ENCODE measurements around the gene SLC35G3. TPM values are rescaled to one million over a fixed set of nuclear protein-coding genes. Genes with fewer than 3 reads are reported as not detected.

SLC35G3 gene
- polyA plus RNA-seq, 2 of the 4 experiments (the other 2 are of a cell fraction), result not detected

- TF ChIP-seq CTCF (IDR thresholded peaks at IDR 0.05) (no peak), ELK1 (IDR thresholded peaks at IDR 0.05; ENCODE audit: low read depth, low read length) (no peak), MYC (IDR thresholded peaks at IDR 0.05; ENCODE audit: borderline replicate concordance, low read length) (no peak), NFE2L2 (conservative IDR thresholded peaks at IDR 0.05; ENCODE audit: low read length) (no peak), PHF8 (IDR thresholded peaks at IDR 0.05; ENCODE audit: borderline replicate concordance, low read depth) (no peak), RARB (CRISPR knock-in tag; IDR thresholded peaks at IDR 0.05) (no peak)
These were observed 8.3 kb downstream of the SLC35G3 start (continued) for GRCh38 chr17:35185849-35186248.

GRCh38 chr17:35184274-35184673 lies 9.9 kb downstream of the SLC35G3 start:
- no peak overlapping the region for H3K27ac ChIP-seq
- ChIA-PET CTCF (interaction anchor here (0.9 to 5.4 kb wide), 4 partner anchors 9 to 360 kb away, joined by 3 to 22 read pairs (median 4); no protein-coding TSS in a partner anchor), POLR2A (no interaction called here)
- ATAC-seq (no peak), DNase-seq (ENCODE audit: low read depth in 1 of 2, low spot score in 1 of 2) (no peak), FAIRE-seq (no peak)
- 13% methylated on average over 3 of the region's 3 CpGs for WGBS (ENCODE audit: missing lambda C conversion rate)
- no peak overlapping the region for H3K4me2 ChIP-seq
- H3K4me1 ChIP-seq, result no peaks in the 10 kb centered on the region
- no peak for TF ChIP-seq HDAC2 (IDR thresholded peaks at IDR 0.05)
- no peak for TF ChIP-seq KDM1A (IDR thresholded peaks at IDR 0.05; ENCODE audit: low read depth)
- no peak for TF ChIP-seq ESRRA (IDR thresholded peaks at IDR 0.05; ENCODE audit: borderline replicate concordance, low read length)
- TF ChIP-seq MAX (IDR thresholded peaks at IDR 0.05), result no peak
- no peak for TF ChIP-seq BCL3 (IDR thresholded peaks at IDR 0.05)
- no peak for TF ChIP-seq CBX8 (IDR thresholded peaks at IDR 0.05)
- TF ChIP-seq SMC3 (IDR thresholded peaks at IDR 0.05), result no peak
- no peak for TF ChIP-seq ELK1 (IDR thresholded peaks at IDR 0.05; ENCODE audit: low read depth, low read length)
- TF ChIP-seq ZNF302 (CRISPR knock-in tag; IDR thresholded peaks at IDR 0.05), result no peak
- no peak for TF ChIP-seq NPAS2 (CRISPR knock-in tag; IDR thresholded peaks at IDR 0.05; ENCODE audit: borderline replicate concordance)
- no peak for TF ChIP-seq MAFK (IDR thresholded peaks at IDR 0.05; ENCODE audit: partially characterized antibody)
- TF ChIP-seq MYC (IDR thresholded peaks at IDR 0.05; ENCODE audit: borderline replicate concordance, low read length), result no peak
- TF ChIP-seq USF2 (IDR thresholded peaks at IDR 0.05), result no peak
- TF ChIP-seq HOXB13 (CRISPR knock-in tag; IDR thresholded peaks at IDR 0.05; ENCODE audit: low read depth), result no peak
- no peak for TF ChIP-seq GATA3 (IDR thresholded peaks at IDR 0.05; ENCODE audit: borderline replicate concordance)
- no peak for TF ChIP-seq MAZ (IDR thresholded peaks at IDR 0.05; ENCODE audit: borderline replicate concordance, low read depth, low read length)
- TF ChIP-seq TFCP2L1 (CRISPR knock-in tag; IDR thresholded peaks at IDR 0.05), result no peak
- TF ChIP-seq CHD4 (IDR thresholded peaks at IDR 0.05; ENCODE audit: borderline replicate concordance), result no peak
- TF ChIP-seq PHF8 (IDR thresholded peaks at IDR 0.05; ENCODE audit: borderline replicate concordance, low read depth), result no peak
- TF ChIP-seq RARB (CRISPR knock-in tag; IDR thresholded peaks at IDR 0.05), result no peak
- H3K4me3 ChIP-seq, result no peak overlapping the region
- no peaks in the 10 kb centered on the region for H3K9me3 ChIP-seq
